ENCODE data around the gene DIABLO. TPM values are rescaled to one million over a fixed set of nuclear protein-coding genes. Genes with fewer than 3 reads are reported as not detected.

The DIABLO gene
- total RNA-seq, 1 donor from 2014 or later: 87.6 TPM

GRCh38 chr12:122238861-122239260 lies 13.0 kb upstream of the DIABLO start:
- H2AFZ ChIP-seq (ENCODE audit: low read depth, low read length): no peak overlapping the region
- Mint-ChIP-seq H3K36me3 (ENCODE audit: low read depth, unreplicated experiment) (peaks cover 11% of the 10 kb centered on the region), H3K27ac (ENCODE audit: unreplicated experiment) (no peak overlapping the region), H3K27me3 (ENCODE audit: low read depth, unreplicated experiment) (no peaks in the 10 kb centered on the region), H3K9me3 (ENCODE audit: unreplicated experiment) (no peaks in the 10 kb centered on the region), H3K4me1 (ENCODE audit: low read depth, unreplicated experiment) (no peaks in the 10 kb centered on the region), H3K4me3 (ENCODE audit: unreplicated experiment) (no peak overlapping the region)
- H3K4me3 ChIP-seq (ENCODE audit: insufficient read depth, low read depth, low read length): no peak overlapping the region
- H3K4me1 ChIP-seq (ENCODE audit: insufficient read depth, low read length): no peaks in the 10 kb centered on the region
- no peak overlapping the region for H3K27ac ChIP-seq (ENCODE audit: low read depth, low read length)
- TF ChIP-seq CTCF (IDR thresholded peaks at IDR 0.05; ENCODE audit: insufficient read depth, low read depth, low read length) (no peak), EZH2 (IDR thresholded peaks at IDR 0.05; ENCODE audit: insufficient read depth, low read length) (no peak)
- no peak for FAIRE-seq
- peaks cover 17% of the 10 kb centered on the region for H3K36me3 ChIP-seq (ENCODE audit: insufficient read depth, low read length)
- no peaks in the 10 kb centered on the region for H3K27me3 ChIP-seq (ENCODE audit: insufficient read depth, low read length)
- no peaks in the 10 kb centered on the region for H4K20me1 ChIP-seq (ENCODE audit: insufficient read depth, low read length)
- DNase-seq (ENCODE audit: low read depth): no peak
- H3K4me2 ChIP-seq (ENCODE audit: low read length): no peak overlapping the region
- no peaks in the 10 kb centered on the region for H3K9me3 ChIP-seq (ENCODE audit: insufficient read depth, low read depth, low read length)
- no peak overlapping the region for H3K9ac ChIP-seq (ENCODE audit: low read length)
- H3K79me2 ChIP-seq (ENCODE audit: insufficient read depth, low read length): no peaks in the 10 kb centered on the region

- TF ChIP-seq CTCF (IDR thresholded peaks at IDR 0.05; ENCODE audit: insufficient read depth, low read depth, low read length) (no peak), EZH2 (IDR thresholded peaks at IDR 0.05; ENCODE audit: insufficient read depth, low read length) (no peak)
- FAIRE-seq: no peak
- no peak overlapping the region for H3K4me3 Mint-ChIP-seq (ENCODE audit: unreplicated experiment)
These were observed 9.9 kb upstream of the DIABLO start for GRCh38 chr12:122235741-122236140.

GRCh38 chr12:122232691-122233090 lies 6.8 kb upstream of the DIABLO start:
- H3K36me3 Mint-ChIP-seq (ENCODE audit: low read depth, unreplicated experiment): peaks cover 20% of the 10 kb centered on the region
- Histone ChIP-seq H3K9ac (ENCODE audit: low read length) (no peak overlapping the region), H2AFZ (ENCODE audit: low read depth, low read length) (no peak overlapping the region), H3K4me2 (ENCODE audit: low read length) (no peak overlapping the region), H3K9me3 (ENCODE audit: insufficient read depth, low read depth, low read length) (no peaks in the 10 kb centered on the region), H3K4me1 (ENCODE audit: insufficient read depth, low read length) (no peaks in the 10 kb centered on the region), H3K27me3 (ENCODE audit: insufficient read depth, low read length) (no peaks in the 10 kb centered on the region), H4K20me1 (ENCODE audit: insufficient read depth, low read length) (peaks cover 5% of the 10 kb centered on the region), H3K36me3 (ENCODE audit: insufficient read depth, low read length) (peaks cover 30% of the 10 kb centered on the region), H3K4me3 (ENCODE audit: insufficient read depth, low read depth, low read length) (no peak overlapping the region), H3K79me2 (ENCODE audit: insufficient read depth, low read length) (no peaks in the 10 kb centered on the region), H3K27ac (ENCODE audit: low read depth, low read length) (no peak overlapping the region)
- TF ChIP-seq CTCF (IDR thresholded peaks at IDR 0.05; ENCODE audit: insufficient read depth, low read depth, low read length): no peak
- no peak for TF ChIP-seq EZH2 (IDR thresholded peaks at IDR 0.05; ENCODE audit: insufficient read depth, low read length)
- DNase-seq (ENCODE audit: low read depth) (no peak), FAIRE-seq (no peak)
- H3K4me3 Mint-ChIP-seq (ENCODE audit: unreplicated experiment): no peak overlapping the region
- H3K9me3 Mint-ChIP-seq (ENCODE audit: unreplicated experiment): no peaks in the 10 kb centered on the region
- H3K27me3 Mint-ChIP-seq (ENCODE audit: low read depth, unreplicated experiment): no peaks in the 10 kb centered on the region
- no peak overlapping the region for H3K27ac Mint-ChIP-seq (ENCODE audit: unreplicated experiment)
- H3K4me1 Mint-ChIP-seq (ENCODE audit: low read depth, unreplicated experiment): no peaks in the 10 kb centered on the region

More at GRCh38 chr12:122235741-122236140, 9.9 kb upstream of the DIABLO start:
- Histone ChIP-seq H3K36me3 (ENCODE audit: insufficient read depth, low read length) (peaks cover 30% of the 10 kb centered on the region), H4K20me1 (ENCODE audit: insufficient read depth, low read length) (no peaks in the 10 kb centered on the region), H3K27ac (ENCODE audit: low read depth, low read length) (no peak overlapping the region), H3K79me2 (ENCODE audit: insufficient read depth, low read length) (no peaks in the 10 kb centered on the region), H3K4me1 (ENCODE audit: insufficient read depth, low read length) (no peaks in the 10 kb centered on the region), H3K27me3 (ENCODE audit: insufficient read depth, low read length) (no peaks in the 10 kb centered on the region), H3K4me2 (ENCODE audit: low read length) (no peak overlapping the region), H3K9ac (ENCODE audit: low read length) (no peak overlapping the region), H3K4me3 (ENCODE audit: insufficient read depth, low read depth, low read length) (no peak overlapping the region), H2AFZ (ENCODE audit: low read depth, low read length) (no peak overlapping the region), H3K9me3 (ENCODE audit: insufficient read depth, low read depth, low read length) (no peaks in the 10 kb centered on the region)
- no peak for DNase-seq (ENCODE audit: low read depth)
- no peaks in the 10 kb centered on the region for H3K27me3 Mint-ChIP-seq (ENCODE audit: low read depth, unreplicated experiment)
- peaks cover 21% of the 10 kb centered on the region for H3K36me3 Mint-ChIP-seq (ENCODE audit: low read depth, unreplicated experiment)
- H3K4me1 Mint-ChIP-seq (ENCODE audit: low read depth, unreplicated experiment): no peaks in the 10 kb centered on the region
- H3K27ac Mint-ChIP-seq (ENCODE audit: unreplicated experiment): no peak overlapping the region
- no peaks in the 10 kb centered on the region for H3K9me3 Mint-ChIP-seq (ENCODE audit: unreplicated experiment)

All from astrocyte (in vitro differentiated cells and primary cell).